Thoracic aorta (tissue), 2 donors: Measurements from ENCODE around the gene MOK. TPM values are rescaled to one million over a fixed set of nuclear protein-coding genes. Genes with fewer than 3 reads are reported as not detected.

Experiments
- ATAC-seq: fragments of 150-250 bp; one replicate; pipeline ENCODE4 v1.8.0; 2017; ENCODE audit warnings: low read depth; ENCODE audit not compliant: insufficient number of reproducible peaks, low FRiP score
- DNase-seq: peaks from one replicate; pipeline ENCODE4 v3.0.0-alpha.2; 2020; ENCODE audit warnings: low spot score
- H3K27ac ChIP-seq, 2 donors: fragments of 200-600 bp; sonication (generic); 1 replicate in 1 of 2; 2 replicates in 1 of 2; pipeline ENCODE4 v1.5.1; 2016; ENCODE audit warnings: mild to moderate bottlenecking in 2 of 2, moderate library complexity in 2 of 2
- H3K27me3 ChIP-seq: fragments of 200-600 bp; sonication (generic); replicated peaks from 2 replicates; pipeline ENCODE4 v1.6.0; 2016; ENCODE audit warnings: mild to moderate bottlenecking; ENCODE audit not compliant: insufficient read depth
- H3K36me3 ChIP-seq: fragments of 200-600 bp; sonication (generic); one replicate; pipeline ENCODE4 v1.5.1; 2016
- H3K4me1 ChIP-seq, 2 donors: fragments of 200-600 bp; sonication (generic); 1 replicate in 1 of 2; 2 replicates in 1 of 2; pipeline versions ENCODE4 v1.5.1 to v1.6.0; 2016; ENCODE audit warnings: low read depth in 2 of 2, mild to moderate bottlenecking in 1 of 2; ENCODE audit not compliant: control insufficient read depth in 1 of 2
- H3K4me3 ChIP-seq: fragments of 200-600 bp; sonication (generic); 2 replicates; pipeline ENCODE4 v1.5.1; 2016; ENCODE audit warnings: mild to moderate bottlenecking
- H3K9me3 ChIP-seq: fragments of 200-600 bp; sonication (generic); 2 replicates; pipeline ENCODE4 v1.5.1; 2016
- total RNA-seq, 2 donors: library from RNA; depleted of rRNA; stranded (reverse); fragments of >200 nt; gene quantifications; one replicate each; pipeline versions ENCODE4 v1.1.0 to v1.2.3, GENCODE V29; 2016
- TF ChIP-seq, protein P1 (sequence below): fragments of 200-600 bp; sonication (generic); IDR thresholded peaks from one replicate; pipeline ENCODE4 v1.5.1; 2019; ENCODE audit warnings: antibody characterized with exemption

Gene MOK
- total RNA-seq, 2 donors from 2014 or later, result 15.0 to 41.0 TPM

DNA sequence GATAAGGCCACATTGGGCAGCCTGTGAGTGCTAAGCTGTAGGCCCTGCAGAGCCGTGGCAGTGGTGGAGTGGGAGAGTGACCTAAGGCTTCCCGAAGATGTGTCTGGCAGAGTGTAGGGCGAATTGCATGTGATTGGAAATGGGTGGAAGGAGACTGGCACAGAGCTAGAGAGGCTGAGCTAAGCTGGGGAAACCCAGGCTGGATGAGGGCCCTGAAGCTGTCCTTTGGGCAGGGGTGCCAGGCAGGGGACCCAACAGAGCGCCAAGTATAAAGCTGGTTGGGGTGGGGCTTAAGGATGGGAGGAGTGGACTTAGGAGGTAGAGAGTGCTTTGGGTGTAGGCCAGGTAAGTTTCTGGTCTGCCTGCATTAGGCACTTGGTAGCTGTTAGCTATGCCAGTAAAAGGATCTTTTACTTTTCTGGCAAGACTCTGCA is 117.4 kb downstream of the MOK start:
- TF ChIP-seq, protein P1, sequence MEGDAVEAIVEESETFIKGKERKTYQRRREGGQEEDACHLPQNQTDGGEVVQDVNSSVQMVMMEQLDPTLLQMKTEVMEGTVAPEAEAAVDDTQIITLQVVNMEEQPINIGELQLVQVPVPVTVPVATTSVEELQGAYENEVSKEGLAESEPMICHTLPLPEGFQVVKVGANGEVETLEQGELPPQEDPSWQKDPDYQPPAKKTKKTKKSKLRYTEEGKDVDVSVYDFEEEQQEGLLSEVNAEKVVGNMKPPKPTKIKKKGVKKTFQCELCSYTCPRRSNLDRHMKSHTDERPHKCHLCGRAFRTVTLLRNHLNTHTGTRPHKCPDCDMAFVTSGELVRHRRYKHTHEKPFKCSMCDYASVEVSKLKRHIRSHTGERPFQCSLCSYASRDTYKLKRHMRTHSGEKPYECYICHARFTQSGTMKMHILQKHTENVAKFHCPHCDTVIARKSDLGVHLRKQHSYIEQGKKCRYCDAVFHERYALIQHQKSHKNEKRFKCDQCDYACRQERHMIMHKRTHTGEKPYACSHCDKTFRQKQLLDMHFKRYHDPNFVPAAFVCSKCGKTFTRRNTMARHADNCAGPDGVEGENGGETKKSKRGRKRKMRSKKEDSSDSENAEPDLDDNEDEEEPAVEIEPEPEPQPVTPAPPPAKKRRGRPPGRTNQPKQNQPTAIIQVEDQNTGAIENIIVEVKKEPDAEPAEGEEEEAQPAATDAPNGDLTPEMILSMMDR, result no peak
- H3K4me3 ChIP-seq, result peak overlapping the region; percentile 38
- H3K36me3 ChIP-seq, result no peaks in the 10 kb centered on the region
- no peaks in the 10 kb centered on the region for H3K9me3 ChIP-seq
- ATAC-seq (no peak), DNase-seq (no peak)
- no peaks in the 10 kb centered on the region for H3K27me3 ChIP-seq
- H3K27ac ChIP-seq, result peak overlapping the region in 1 of 2 donors; percentile 54
- peaks cover 19 to 26% of the 10 kb centered on the region in 2 donors for H3K4me1 ChIP-seq

DNA sequence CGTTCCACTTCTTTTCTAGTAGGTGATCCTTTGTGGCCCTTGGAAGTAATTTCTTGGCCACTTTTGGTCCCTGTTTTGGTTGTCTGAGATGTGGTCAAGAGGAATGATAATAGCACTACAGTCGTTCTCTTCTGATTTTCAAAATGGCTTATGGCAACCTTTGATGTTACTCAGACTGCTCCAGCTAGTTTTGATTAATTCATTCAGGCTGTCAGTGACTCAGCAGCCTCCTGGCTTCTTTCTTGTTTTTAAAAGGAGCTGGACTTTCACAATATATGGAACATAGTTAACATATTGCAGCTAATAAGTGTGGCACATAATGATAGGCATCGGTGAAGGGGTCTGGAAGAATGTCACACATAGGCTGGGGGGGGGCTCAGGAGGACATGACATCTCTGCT is 117.9 kb downstream of the MOK start:
- DNase-seq, result no peak
- peak overlapping the region; percentile 38 for H3K4me3 ChIP-seq
- no peaks in the 10 kb centered on the region for H3K9me3 ChIP-seq
- no peaks in the 10 kb centered on the region for H3K36me3 ChIP-seq
- H3K27ac ChIP-seq, result peak overlapping the region; percentile 23 to 54
- no peaks in the 10 kb centered on the region for H3K27me3 ChIP-seq
- peak; percentile 77 for ATAC-seq
- TF ChIP-seq, protein P1, result no peak
- peaks cover 23 to 30% of the 10 kb centered on the region in 2 donors for H3K4me1 ChIP-seq

DNA sequence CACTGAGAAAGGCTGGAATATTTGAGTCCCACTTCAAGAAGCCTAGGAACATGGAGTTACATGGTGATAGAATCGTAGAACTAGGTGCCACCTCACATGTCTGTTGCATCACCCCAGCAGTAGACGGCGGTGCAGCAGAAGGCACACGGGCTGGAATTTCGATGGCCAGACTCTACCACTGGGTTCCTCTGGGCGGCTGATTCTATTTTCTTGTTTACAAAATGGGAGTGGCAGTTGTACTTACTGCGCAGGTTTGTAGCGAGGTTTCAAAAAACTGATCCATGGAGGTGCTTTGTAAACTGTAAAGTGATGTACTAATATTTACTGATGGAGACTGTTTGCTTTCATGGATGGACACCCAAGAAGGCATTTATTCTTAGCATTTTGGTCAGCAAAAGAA is 119.6 kb downstream of the MOK start:
- ATAC-seq, result no peak
- H3K4me3 ChIP-seq, result no peak overlapping the region
- peaks cover 29 to 35% of the 10 kb centered on the region in 2 donors for H3K4me1 ChIP-seq

DNA sequence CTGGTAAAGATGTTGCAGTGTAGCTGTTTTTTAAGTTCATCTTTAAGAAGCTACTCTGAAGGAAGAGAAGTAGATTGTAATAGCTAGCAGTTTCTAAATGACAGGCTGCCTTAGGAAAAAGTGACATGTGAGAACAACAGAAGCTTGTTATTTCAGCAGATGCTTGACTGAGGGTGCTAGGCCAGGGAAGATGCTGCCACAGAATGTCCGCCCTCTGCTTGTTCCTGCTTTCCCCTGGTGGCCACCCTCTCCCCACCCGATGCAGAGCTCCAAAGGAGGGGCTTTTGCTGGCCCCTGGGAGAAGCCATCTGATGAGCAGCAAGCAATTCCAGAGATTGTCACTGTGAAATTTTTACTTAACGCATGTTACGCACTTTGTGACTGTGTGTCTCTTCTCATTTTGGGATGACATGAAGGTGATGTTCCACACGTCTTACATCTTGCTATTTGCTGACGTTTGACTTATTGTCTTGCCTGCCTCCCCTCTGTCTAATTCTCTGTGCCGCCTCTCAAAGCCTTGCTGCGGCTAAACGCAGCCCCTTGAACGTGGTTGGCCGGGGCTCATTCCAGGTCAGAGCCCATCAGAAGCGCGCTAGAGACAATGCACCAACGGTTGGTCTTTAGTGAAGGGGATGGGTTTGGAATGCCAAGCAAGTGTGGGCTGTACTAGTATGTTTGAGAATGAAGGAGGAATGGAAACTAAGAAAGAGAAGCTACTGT is 120.5 kb downstream of the MOK start:
- no peaks in the 10 kb centered on the region for H3K27me3 ChIP-seq
- H3K4me1 ChIP-seq, result peaks cover 29 to 35% of the 10 kb centered on the region in 2 donors
- no peak overlapping the region for H3K27ac ChIP-seq
- no peaks in the 10 kb centered on the region for H3K9me3 ChIP-seq
- no peaks in the 10 kb centered on the region for H3K36me3 ChIP-seq
- TF ChIP-seq, protein P1, result no peak
- DNase-seq, result no peak
- H3K4me3 ChIP-seq, result no peak overlapping the region
- ATAC-seq, result no peak

More for the DNA sequence above, 119.6 kb downstream of the MOK start:
- DNase-seq, result no peak
- Histone ChIP-seq H3K9me3 (no peaks in the 10 kb centered on the region), H3K36me3 (no peaks in the 10 kb centered on the region), H3K27me3 (no peaks in the 10 kb centered on the region), H3K27ac (no peak overlapping the region)
- TF ChIP-seq, protein P1, result no peak

DNA sequence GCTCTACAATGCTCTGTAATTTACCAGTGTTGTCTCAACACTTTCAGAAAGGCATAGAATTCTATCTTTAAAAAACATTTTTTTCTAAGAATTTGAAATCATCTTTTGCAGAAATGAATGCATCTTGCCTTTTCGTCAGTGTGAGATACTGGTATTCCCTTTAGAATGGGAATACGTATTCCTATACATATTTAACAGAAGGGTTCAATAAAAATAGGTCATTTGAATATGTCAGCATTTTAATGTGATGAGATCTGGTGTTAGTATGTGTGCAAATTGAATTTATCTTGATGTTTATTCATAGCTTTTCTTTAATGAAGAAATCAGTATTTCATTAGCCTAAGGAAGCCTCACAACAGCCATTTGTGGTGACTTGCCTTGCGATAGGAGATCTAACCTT is 121.1 kb downstream of the MOK start:
- Histone ChIP-seq H3K27ac (no peak overlapping the region), H3K4me3 (no peak overlapping the region), H3K36me3 (no peaks in the 10 kb centered on the region), H3K9me3 (no peaks in the 10 kb centered on the region), H3K27me3 (no peaks in the 10 kb centered on the region), H3K4me1 (peaks cover 29 to 35% of the 10 kb centered on the region in 2 donors)
- TF ChIP-seq, protein P1, result no peak
- ATAC-seq (no peak), DNase-seq (no peak)
